ENCODE results near the gene NFKBIZ.
"Not testable (repeated sequence)": the region's sequence is repeated elsewhere in the genome, so short reads cannot be mapped to it uniquely, and the experiment has no call there.

Gene NFKBIZ

GRCh38 chr3:101876142-101876541, 26.8 kb downstream of the NFKBIZ start:
- no peak for DNase-seq (ENCODE audit: low read depth)

- no peak for DNase-seq (ENCODE audit: low read depth)
Measured at GRCh38 chr3:101878589-101878988, 29.3 kb downstream of the NFKBIZ start.

GRCh38 chr3:101879102-101879501, 29.8 kb downstream of the NFKBIZ start:
- DNase-seq (ENCODE audit: low read depth), result no peak

GRCh38 chr3:101879623-101880284, 30.4 kb downstream of the NFKBIZ start:
- no peak for DNase-seq (ENCODE audit: low read depth)

GRCh38 chr3:101884776-101885175, 35.5 kb downstream of the NFKBIZ start:
- no peak for DNase-seq (ENCODE audit: low read depth)

- not testable (repeated sequence) for DNase-seq (ENCODE audit: low read depth)
Measured at GRCh38 chr3:101885584-101885983, 36.3 kb downstream of the NFKBIZ start.

DNA sequence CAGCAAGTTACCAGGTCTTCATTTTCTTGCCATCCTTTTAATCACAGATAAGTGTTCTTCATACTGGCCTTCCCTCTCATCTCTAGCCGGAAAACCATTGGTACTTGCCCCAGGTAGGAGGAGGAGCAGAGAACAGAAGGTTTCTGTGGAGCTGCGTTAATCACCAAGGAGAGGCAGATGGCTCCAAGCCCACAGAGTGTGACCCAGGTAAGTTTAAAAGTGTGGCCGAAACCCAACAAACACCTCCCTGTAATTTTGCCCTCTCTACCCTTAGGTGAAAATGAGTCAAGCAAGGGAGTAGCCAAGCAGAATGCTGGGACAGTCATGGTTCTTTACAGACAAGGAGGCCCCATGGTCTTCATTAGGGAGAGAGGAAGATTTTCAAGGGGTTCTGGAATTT, 37.3 kb downstream of the NFKBIZ start:
- no peak for DNase-seq (ENCODE audit: low read depth)

DNA sequence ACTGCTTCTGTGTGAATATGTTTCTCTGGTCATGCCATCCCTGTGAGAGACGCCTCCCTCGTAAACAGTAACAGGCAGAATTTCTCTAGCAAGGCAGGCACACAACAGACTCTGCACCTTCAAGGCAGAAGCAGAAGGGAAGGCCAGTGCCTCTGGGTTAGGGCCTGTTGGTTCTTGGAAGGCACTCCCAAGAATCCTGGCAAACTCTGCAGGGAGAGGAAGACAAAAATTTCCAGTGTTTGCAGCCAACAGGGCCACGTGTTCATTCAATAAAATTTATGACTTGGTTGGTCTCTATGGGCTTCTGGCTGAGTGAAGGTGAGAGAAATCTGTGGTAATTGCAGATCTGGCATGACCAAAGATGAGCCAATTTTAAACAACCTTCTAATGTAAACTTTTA, 39.3 kb downstream of the NFKBIZ start:
- DNase-seq (ENCODE audit: low read depth), result no peak

GRCh38 chr3:101890716-101891115, 41.4 kb downstream of the NFKBIZ start:
- peak; percentile 89 for DNase-seq (ENCODE audit: low read depth)

GRCh38 chr3:101892648-101893047, 43.3 kb downstream of the NFKBIZ start:
- DNase-seq (ENCODE audit: low read depth), result no peak

- peak; percentile 49 for DNase-seq (ENCODE audit: low read depth)
Measured at GRCh38 chr3:101896083-101896757, 46.9 kb downstream of the NFKBIZ start.

DNA sequence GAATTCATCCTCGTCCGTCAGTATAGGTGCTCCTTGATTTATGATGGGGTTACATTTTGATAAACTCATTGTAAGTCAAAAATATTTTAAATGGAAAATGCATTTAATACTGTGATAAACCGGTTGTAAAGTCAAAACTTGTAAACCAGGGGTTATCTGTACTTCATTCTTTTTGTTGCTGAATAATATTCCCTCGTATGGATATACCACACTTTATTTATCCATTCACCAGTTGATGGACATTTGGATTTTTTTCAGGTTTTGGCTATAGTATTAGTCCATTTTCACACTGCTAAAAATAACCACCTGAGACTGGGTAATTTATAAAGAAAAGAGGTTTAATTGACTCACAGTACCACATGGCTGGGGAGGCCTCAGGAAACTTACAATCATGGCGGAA, 47.7 kb downstream of the NFKBIZ start:
- no peak for DNase-seq (ENCODE audit: low read depth)

DNA sequence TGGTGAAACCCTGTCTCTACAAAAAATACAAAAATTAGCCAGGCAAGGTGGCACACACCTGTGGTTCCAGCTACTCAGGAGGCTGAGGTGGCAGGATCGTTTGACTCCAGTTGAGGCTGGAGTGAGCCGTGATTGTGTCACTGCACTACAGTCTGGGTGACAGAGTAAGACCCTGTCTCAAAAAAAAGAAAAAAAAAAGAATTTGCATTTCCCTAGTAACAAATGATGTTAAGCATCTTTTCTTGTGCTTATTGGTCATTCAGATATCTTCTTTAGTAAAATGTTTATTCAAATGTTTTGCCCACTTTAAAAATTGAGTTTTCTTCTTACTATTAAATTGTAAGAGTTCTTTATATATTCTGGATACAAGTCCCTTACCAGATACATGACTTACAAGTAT, 48.7 kb downstream of the NFKBIZ start:
- no peak for DNase-seq (ENCODE audit: low read depth)

DNA sequence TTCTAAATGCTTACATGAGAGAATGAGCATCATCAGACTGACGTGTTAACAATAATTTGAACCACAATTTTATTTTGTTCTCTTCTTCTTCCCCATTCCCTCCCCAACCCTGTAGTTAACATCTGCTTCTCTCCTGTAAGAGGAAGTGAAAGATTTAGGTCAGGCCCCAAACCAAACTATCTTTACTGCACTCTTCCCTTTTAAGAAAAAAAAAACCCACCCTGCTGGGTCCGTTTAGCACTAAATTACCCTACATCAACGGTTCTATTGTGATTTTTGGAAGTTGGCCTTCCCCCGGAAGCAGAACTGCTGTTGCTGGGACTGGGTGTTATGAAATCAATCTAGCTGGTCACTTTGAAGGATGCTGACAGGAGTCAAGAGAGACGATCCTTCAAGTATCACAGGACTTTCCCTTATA, 49.4 kb downstream of the NFKBIZ start:
- DNase-seq (ENCODE audit: low read depth), result no peak

DNA sequence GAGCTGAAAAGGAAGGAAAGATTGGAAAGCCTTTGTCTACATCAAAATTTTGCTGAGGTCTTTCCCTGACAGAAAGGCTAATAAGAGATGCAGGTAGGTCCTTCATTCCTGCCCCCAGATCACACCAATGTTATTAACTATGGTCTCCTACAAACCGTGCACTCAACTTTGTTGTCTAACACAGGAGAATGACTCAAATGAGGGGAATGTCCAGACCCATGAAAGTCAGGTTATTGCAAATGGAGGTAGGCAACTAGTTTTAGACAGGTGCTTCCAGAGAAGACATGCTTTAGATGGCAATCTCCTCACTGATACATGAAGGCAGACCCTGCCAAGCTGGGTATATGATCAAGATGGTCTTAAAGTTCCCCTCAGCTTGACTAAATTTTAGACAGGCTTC, 51.0 kb downstream of the NFKBIZ start:
- no peak for DNase-seq (ENCODE audit: low read depth)

- peak; percentile 56 for DNase-seq (ENCODE audit: low read depth)
Measured at GRCh38 chr3:101900736-101901135, 51.4 kb downstream of the NFKBIZ start.

DNA sequence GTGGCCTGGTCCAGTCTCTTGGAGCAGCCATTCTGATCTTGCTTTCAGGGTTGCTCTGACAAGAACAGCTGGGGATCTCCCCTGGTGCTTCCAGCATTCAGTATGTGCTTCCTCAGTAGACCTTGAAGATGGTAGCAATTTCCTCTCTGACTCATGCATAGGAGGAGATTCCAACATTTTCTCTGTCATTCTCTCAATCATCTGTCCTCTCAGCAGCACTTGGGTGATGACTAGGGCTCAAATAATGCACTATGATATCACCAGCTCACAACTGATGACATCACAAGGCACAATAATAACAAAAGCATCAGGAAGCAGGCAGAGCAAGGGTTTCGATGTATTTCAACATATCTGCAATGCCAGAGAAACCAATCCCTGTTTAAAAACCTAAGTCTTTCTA, 52.7 kb downstream of the NFKBIZ start:
- DNase-seq (ENCODE audit: low read depth), result peak; percentile 97

- peak; percentile 84 for DNase-seq (ENCODE audit: low read depth)
Measured at GRCh38 chr3:101903451-101903871, 54.1 kb downstream of the NFKBIZ start.

GRCh38 chr3:101905573-101905972, 56.3 kb downstream of the NFKBIZ start:
- not testable (repeated sequence) for DNase-seq (ENCODE audit: low read depth)

Measured in EH (cell line).